ENCODE results near the gene RABL3.
A peak's percentile ranks its signal among the peaks of the same experiment; 100 is the strongest.
"Not testable (repeated sequence)": the region's sequence is repeated elsewhere in the genome, so short reads cannot be mapped to it uniquely, and the experiment has no call there.

The RABL3 gene, protein sequence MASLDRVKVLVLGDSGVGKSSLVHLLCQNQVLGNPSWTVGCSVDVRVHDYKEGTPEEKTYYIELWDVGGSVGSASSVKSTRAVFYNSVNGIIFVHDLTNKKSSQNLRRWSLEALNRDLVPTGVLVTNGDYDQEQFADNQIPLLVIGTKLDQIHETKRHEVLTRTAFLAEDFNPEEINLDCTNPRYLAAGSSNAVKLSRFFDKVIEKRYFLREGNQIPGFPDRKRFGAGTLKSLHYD

DNA sequence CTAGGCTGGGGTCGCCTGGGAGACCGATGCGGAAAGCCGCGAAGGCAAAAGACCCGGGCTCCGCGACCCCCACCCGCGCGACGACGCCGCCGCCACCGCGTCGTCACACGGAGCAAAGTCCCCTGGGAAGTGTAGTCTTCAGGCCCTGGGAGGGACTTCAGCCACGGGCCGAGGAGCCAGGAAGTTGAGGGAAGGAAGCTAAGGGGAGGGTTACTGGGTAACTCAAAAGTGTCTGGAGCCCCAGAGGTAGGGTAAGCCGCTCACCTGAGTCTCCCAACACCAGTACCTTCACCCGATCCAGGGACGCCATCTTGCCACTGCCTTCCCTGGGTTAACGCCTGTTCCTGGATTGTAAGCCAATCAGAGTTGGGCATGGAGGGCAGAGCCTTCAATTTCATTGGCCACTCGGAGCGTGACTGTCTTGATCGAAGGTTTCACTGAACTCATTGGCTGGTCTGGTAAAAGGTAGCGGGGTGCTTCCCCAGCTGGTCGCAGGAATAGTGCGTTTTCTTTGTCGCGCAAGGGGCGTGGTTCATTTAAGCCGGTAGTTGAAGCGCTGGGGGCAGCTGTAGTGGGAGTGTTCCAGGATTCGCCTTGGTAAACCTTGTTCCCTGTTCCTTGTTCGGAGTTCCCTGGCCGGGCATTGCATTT, at the start of gene RABL3, which contains the start of gene GTF2E1:
Gene RABL3, minus strand, starts transcription at position 319 of the 651 bp plus-strand sequence. Its CDS starts 9 bp downstream, at position 310.
Gene GTF2E1, plus strand, starts transcription at position 547 of the 651 bp plus-strand sequence. CDS start 7,809 bp downstream, outside the sequence.
- peak within 1 kb of the TSS; percentile 84 for H3K4me3 ChIP-seq (ENCODE audit: low read depth, low read length)
- TF ChIP-seq, protein P1, sequence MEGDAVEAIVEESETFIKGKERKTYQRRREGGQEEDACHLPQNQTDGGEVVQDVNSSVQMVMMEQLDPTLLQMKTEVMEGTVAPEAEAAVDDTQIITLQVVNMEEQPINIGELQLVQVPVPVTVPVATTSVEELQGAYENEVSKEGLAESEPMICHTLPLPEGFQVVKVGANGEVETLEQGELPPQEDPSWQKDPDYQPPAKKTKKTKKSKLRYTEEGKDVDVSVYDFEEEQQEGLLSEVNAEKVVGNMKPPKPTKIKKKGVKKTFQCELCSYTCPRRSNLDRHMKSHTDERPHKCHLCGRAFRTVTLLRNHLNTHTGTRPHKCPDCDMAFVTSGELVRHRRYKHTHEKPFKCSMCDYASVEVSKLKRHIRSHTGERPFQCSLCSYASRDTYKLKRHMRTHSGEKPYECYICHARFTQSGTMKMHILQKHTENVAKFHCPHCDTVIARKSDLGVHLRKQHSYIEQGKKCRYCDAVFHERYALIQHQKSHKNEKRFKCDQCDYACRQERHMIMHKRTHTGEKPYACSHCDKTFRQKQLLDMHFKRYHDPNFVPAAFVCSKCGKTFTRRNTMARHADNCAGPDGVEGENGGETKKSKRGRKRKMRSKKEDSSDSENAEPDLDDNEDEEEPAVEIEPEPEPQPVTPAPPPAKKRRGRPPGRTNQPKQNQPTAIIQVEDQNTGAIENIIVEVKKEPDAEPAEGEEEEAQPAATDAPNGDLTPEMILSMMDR (IDR thresholded peaks at IDR 0.05; ENCODE audit: insufficient read depth, low read depth, low read length, missing control alignments), result no peak
- DNase-seq (ENCODE audit: low read depth), result peak; percentile 99

DNA sequence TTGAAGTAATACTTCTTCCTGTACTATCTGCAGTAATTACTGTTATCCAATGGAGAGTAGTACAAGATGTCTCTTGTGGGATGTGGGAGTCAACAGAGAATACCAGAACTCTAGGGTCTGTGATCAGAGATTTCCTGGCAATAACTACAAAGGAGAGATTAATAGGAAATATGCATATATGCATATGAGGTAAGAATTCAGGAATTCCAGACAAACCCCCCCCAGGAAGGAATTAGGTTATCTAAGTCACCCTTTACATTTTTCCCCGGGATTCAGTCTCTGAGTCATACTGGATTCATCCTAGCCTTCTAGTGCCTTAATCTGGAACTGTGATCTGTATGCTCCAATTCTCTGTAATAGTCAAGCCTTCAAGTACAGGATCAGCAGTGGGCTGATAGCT, 49.6 kb upstream of the RABL3 start:
- TF ChIP-seq, protein P1 (IDR thresholded peaks at IDR 0.05; ENCODE audit: insufficient read depth, low read depth, low read length, missing control alignments), result no peak
- no peak for DNase-seq (ENCODE audit: low read depth)
- H3K4me3 ChIP-seq (ENCODE audit: low read depth, low read length), result no peak overlapping the region

DNA sequence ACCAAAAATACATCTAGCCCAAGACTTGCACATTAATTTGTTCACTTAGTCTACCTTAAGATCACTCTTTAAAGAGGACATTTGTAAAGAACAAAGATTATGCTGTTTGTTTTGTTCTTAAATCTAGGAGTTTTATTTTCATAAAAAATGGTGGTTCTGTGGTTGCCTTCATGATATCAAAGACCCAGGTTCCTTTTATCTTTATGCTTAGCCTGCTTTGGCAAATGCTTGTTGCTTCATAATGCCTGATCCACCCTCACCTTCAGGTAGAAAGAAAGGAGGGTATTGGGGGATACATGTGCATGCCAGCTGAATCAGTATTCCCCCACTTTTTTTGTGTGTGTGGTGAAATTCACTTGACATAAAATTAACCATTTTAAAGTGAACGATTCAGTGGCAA, 48.7 kb upstream of the RABL3 start:
- H3K4me3 ChIP-seq (ENCODE audit: low read depth, low read length), result no peak overlapping the region
- TF ChIP-seq, protein P1 (IDR thresholded peaks at IDR 0.05; ENCODE audit: insufficient read depth, low read depth, low read length, missing control alignments), result no peak
- no peak for DNase-seq (ENCODE audit: low read depth)

DNA sequence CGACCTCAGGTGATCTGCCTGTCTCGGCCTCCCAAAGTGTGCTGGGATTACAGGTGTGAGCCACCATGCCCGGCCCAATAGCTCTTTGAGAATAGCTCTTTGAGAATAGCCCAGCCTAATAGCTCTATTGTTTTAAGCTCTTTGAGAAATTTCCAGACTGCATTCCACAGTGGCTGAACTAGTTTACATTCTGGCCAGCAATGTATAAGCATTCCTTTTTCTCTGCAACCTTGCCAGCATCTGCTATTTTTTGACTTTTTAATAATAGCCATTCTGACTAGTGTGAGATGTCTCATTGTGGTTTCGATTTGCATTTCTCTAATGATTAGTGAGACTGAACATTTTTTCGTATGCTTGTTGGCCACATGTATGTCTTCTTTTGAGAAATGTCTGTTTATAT, 43.5 kb upstream of the RABL3 start:
- H3K4me3 ChIP-seq (ENCODE audit: low read depth, low read length), result not testable (repeated sequence)
- peak; percentile 54 for DNase-seq (ENCODE audit: low read depth)

DNA sequence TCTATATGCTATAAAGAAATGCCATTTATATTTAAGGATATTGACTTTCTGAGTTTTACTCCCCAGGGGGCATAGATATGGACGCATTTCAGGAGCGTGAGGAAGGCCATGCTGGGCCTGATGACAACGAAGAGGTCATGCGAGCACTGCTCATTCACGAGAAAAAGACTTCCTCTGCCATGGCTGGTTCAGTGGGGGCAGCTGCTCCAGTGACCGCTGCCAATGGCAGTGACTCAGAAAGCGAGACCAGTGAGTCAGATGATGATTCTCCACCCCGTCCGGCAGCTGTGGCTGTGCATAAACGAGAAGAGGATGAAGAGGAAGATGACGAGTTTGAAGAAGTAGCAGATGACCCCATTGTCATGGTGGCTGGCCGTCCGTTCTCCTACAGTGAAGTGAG, 38.7 kb upstream of the RABL3 start:
- TF ChIP-seq, protein P1 (IDR thresholded peaks at IDR 0.05; ENCODE audit: insufficient read depth, low read depth, low read length, missing control alignments), result no peak
- peak; percentile 90 for DNase-seq (ENCODE audit: low read depth)
- no peak overlapping the region for H3K4me3 ChIP-seq (ENCODE audit: low read depth, low read length)

DNA sequence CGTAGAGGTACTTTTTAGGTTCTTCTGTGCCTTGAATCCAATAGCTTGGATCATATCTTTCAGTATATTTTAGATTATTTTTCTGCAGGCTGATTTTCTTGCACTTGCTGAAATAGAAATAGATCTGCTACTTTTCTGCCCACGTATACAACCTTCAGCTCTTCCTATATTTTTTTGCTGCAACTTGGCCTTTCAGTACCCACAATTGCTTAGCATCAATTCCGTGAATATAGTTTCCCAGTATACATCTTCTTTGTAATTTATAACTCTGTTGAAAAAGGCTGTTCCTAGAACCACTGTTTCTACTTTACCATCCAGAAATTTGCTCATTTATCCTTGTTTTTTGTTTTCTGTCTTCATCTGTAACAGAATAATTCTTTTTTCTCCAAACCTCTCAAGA, 36.5 kb upstream of the RABL3 start:
- no peak overlapping the region for H3K4me3 ChIP-seq (ENCODE audit: low read depth, low read length)
- DNase-seq (ENCODE audit: low read depth), result no peak
- TF ChIP-seq, protein P1 (IDR thresholded peaks at IDR 0.05; ENCODE audit: insufficient read depth, low read depth, low read length, missing control alignments), result no peak

GRCh38 chr3:120775411-120775810, 33.1 kb upstream of the RABL3 start:
- no peak overlapping the region for H3K4me3 ChIP-seq (ENCODE audit: low read depth, low read length)
- no peak for DNase-seq (ENCODE audit: low read depth)
- TF ChIP-seq, protein P1 (IDR thresholded peaks at IDR 0.05; ENCODE audit: insufficient read depth, low read depth, low read length, missing control alignments), result no peak

Data from GM12865 (cell line).